NCI-H510A (cell line): ENCODE results near the gene OR10A5.
"Not testable (repeated sequence)": the region's sequence is repeated elsewhere in the genome, so short reads cannot be mapped to it uniquely, and the experiment has no call there.

Experiments used
- DNase-seq: peaks from one replicate; lab custom pipeline; 2025; lab: John Stamatoyannopoulos, UW

Gene OR10A5

GRCh38 chr11:6876325-6876724 is 30.8 kb downstream of the OR10A5 start, which contains the start of gene OR10A4:
TSS of gene OR10A4 (plus strand) at chr11:6876625. CDS start at chr11:6876648, 23 bp downstream.
- no peak for DNase-seq

GRCh38 chr11:6876914-6877313 is 31.4 kb downstream of the OR10A5 start:
- no peak for DNase-seq

DNA sequence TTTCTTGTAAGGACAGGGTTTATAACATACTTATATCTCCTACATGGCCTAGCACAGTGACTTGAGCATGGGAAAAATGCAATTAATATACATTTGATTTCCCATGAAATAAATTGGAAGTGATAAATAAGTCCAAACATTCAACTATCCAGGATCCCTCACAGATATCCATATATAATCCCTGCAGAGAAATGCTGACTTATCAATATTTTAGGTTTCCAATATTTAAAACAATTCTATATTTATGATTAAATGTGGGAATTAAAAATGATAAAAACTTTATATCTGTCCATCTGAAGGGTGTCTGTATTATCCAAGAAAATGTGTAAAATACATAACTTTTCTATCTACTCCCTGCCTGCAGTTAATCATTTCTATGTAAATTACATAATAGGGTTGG is 37.3 kb downstream of the OR10A5 start:
- no peak for DNase-seq

DNA sequence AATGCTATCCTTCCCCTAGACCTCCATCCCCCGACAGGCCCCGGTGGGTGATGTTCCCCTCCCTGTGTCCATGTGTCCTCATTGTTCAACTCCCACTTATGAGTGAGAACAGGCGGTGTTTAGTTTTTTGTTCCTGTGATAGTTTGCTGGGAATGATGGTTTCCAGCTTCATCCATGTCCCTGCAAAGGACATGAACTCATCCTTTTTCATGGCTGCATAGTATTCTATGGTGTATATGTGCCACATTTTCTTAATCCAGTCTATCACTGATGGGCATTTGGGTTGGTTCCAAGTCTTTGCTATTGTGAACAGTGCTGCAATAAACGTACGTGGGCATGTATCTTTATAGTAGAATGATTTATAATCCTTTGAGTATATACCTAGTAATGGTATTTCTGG is 42.2 kb downstream of the OR10A5 start:
- not testable (repeated sequence) for DNase-seq

GRCh38 chr11:6888830-6889229 is 43.3 kb downstream of the OR10A5 start:
- DNase-seq = no peak

- no peak for DNase-seq
Measured at GRCh38 chr11:6889835-6890234, 44.4 kb downstream of the OR10A5 start.

DNA sequence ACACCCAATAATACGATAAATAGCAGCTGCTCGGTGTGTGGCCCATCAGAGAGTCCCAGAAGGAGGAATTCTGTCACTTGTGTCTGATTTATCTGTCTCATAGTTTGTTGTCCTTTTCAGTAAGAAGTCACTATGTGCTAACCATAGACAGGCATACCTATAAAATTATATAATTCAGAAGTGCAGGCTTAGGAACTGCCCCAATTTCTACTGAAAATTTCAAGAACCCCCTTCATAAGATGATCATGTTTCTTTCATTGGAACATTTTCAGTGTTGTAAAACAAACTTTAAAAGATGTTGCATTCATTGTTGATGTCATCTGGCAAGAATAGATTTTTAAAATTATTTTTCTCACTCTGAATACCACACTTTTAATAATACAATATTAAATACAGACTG is 46.9 kb downstream of the OR10A5 start, which contains the start of gene OR2D2:
OR2D2 (minus strand) TSS at position 101 of the 400 bp plus-strand sequence; CDS start at position 101, 0 bp downstream.
- no peak for DNase-seq

DNA sequence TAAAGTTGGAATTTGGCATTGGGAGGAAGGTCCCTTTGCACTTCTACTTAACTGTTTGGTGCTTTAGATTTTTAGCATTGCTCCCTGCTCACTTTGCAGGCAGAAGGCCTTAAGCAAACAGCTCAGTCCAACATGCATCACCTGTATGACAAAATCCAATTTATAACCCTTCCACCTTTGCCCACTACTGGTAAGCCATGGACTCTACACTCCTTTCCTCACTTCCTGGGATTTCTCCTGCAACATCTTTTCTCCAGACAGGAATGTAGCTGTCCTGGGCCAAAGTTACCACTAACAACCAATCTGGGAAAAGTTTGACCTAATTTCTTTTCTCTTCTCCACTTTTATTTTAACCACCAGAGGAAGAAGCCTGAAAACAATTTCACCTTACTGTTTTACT is 48.6 kb downstream of the OR10A5 start:
- no peak for DNase-seq

GRCh38 chr11:6895010-6895409 is 49.5 kb downstream of the OR10A5 start:
- no peak for DNase-seq
